K562 (cell line): ENCODE data around the gene LATS1. TPM values are rescaled to one million over a fixed set of nuclear protein-coding genes. Genes with fewer than 3 reads are reported as not detected.

Experiments
- CCAR2 ChIP-seq: fragments of 200-400 bp; formaldehyde crosslinking; IDR thresholded peaks from 2 replicates; pipeline ENCODE4 v1.6.1; 2017; ENCODE audit warnings: mild to moderate bottlenecking, low read depth, low read length
- EGR1 ChIP-seq: fragments of 450-650 bp; conservative IDR thresholded peaks from 2 replicates; pipeline ENCODE4 v1.6.1; 2017; ENCODE audit warnings: mild to moderate bottlenecking
- ETV5 ChIP-seq: sonication (generic); formaldehyde crosslinking; IDR thresholded peaks from 2 replicates; pipeline ENCODE4 v1.4.0; 2020; ENCODE audit warnings: low read depth, mild to moderate bottlenecking, missing genetic modification reagents
- HIVEP1 ChIP-seq: fragments of 250-450 bp; sonication (Bioruptor Pico); IDR thresholded peaks from 2 replicates; pipeline ENCODE4 v1.4.0; 2020; ENCODE audit warnings: mild to moderate bottlenecking
- POLR3G ChIP-seq: IDR thresholded peaks from 2 replicates; pipeline ENCODE4 v1.6.1; 2011; ENCODE audit not compliant: insufficient read length, insufficient replicate concordance; ENCODE audit errors: extremely low read depth
- RB1 ChIP-seq: fragments of 450-650 bp; IDR thresholded peaks from 2 replicates; pipeline ENCODE4 v1.6.1; 2017; ENCODE audit warnings: low read depth, mild to moderate bottlenecking
- SNIP1 ChIP-seq: fragments of 450-650 bp; IDR thresholded peaks from 2 replicates; pipeline ENCODE4 v1.7.1; 2017; ENCODE audit warnings: low read depth, mild to moderate bottlenecking
- STAT5A ChIP-seq: IDR thresholded peaks from 2 replicates; pipeline ENCODE4 v1.6.1; 2012; ENCODE audit warnings: low read length, inconsistent platforms, borderline replicate concordance
- TAF1 ChIP-seq: IDR thresholded peaks from 2 replicates; pipeline ENCODE4 v1.6.1; 2011; ENCODE audit warnings: mild to moderate bottlenecking, low read length, moderate library complexity; ENCODE audit not compliant: insufficient read depth, control insufficient read depth, severe bottlenecking; ENCODE audit errors: extremely low read depth
- ZNF12 ChIP-seq: sonication (generic); formaldehyde crosslinking; IDR thresholded peaks from 2 replicates; pipeline ENCODE4 v1.4.0; 2020; ENCODE audit warnings: mild to moderate bottlenecking, missing genetic modification reagents
- ZNF395 ChIP-seq: fragments of 200-800 bp; sonication (Bioruptor generic); IDR thresholded peaks from 2 replicates; pipeline ENCODE4 v1.6.1; 2017; ENCODE audit warnings: missing genetic modification characterization, missing compliant biosample characterization
- ZNF639 ChIP-seq, 2 experiments: fragments of 200-800 bp in 1 of 2; sonication (Bioruptor generic) in 1 of 2; sonication (generic) in 1 of 2; formaldehyde crosslinking in 1 of 2; IDR thresholded peaks in 1 of 2; conservative IDR thresholded peaks in 1 of 2; 2 replicates each; pipeline versions ENCODE4 v1.5.0 to v1.6.1; 2016 to 2020; ENCODE audit warnings: missing compliant biosample characterization in 1 of 2, missing genetic modification characterization in 1 of 2, missing genetic modification reagents in 1 of 2
- polyA plus RNA-seq, 8 experiments: library from polyadenylated mRNA; depleted of rRNA in 4 of 8; stranded (reverse) in 5 of 8; unstranded in 3 of 8; fragments of >200 nt; fragmentation: Nextera tagmentation in 2 of 8; fragmentation: Illumina TruSeq in 1 of 8; extraction: Ambion mirVana in 2 of 8; extraction: Trizol in 1 of 8; gene quantifications; 2 replicates each; pipeline versions ENCODE4 v1.2.1 to v1.2.3, GENCODE V29; 2011 to 2014; ENCODE audit warnings: inconsistent platforms in 1 of 8, missing spikeins in 1 of 8
- total RNA-seq, 7 experiments: library from RNA; depleted of rRNA in 6 of 7; stranded (reverse); fragments of >200 nt in 6 of 7; fragmentation: Illumina TruSeq in 2 of 7; extraction: Trizol in 2 of 7; gene quantifications; 2 replicates each; pipeline versions ENCODE4 v1.2.1 to v1.2.3, GENCODE V29; 2011 to 2021; ENCODE audit warnings: low replicate concordance in 1 of 7
- TF ChIP-seq, protein P1 (sequence below): sonication (generic); formaldehyde crosslinking; IDR thresholded peaks from 2 replicates; pipeline ENCODE4 v1.8.1; 2023; ENCODE audit warnings: mild to moderate bottlenecking, missing genetic modification reagents
- TF ChIP-seq, protein P2 (sequence below): sonication (generic); formaldehyde crosslinking; IDR thresholded peaks from 2 replicates; pipeline ENCODE4 v1.8.0; 2022; ENCODE audit warnings: mild to moderate bottlenecking, missing genetic modification reagents

The LATS1 gene
- total and polyA plus RNA-seq, 9 of the 15 experiments (the other 6 are each of a cell fraction or from before 2014, with no cell fraction given) = 5.0 to 36.3 (median 18.4) TPM

GRCh38 chr6:149749594-149750135 lies 31.8 kb upstream of the LATS1 start, which contains the start of gene PCMT1 (continued):
- TF ChIP-seq HIVEP1 = no peak
- TF ChIP-seq, protein P1, sequence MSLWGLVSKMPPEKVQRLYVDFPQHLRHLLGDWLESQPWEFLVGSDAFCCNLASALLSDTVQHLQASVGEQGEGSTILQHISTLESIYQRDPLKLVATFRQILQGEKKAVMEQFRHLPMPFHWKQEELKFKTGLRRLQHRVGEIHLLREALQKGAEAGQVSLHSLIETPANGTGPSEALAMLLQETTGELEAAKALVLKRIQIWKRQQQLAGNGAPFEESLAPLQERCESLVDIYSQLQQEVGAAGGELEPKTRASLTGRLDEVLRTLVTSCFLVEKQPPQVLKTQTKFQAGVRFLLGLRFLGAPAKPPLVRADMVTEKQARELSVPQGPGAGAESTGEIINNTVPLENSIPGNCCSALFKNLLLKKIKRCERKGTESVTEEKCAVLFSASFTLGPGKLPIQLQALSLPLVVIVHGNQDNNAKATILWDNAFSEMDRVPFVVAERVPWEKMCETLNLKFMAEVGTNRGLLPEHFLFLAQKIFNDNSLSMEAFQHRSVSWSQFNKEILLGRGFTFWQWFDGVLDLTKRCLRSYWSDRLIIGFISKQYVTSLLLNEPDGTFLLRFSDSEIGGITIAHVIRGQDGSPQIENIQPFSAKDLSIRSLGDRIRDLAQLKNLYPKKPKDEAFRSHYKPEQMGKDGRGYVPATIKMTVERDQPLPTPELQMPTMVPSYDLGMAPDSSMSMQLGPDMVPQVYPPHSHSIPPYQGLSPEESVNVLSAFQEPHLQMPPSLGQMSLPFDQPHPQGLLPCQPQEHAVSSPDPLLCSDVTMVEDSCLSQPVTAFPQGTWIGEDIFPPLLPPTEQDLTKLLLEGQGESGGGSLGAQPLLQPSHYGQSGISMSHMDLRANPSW (CRISPR knock-in tag) = 0 out of 2 replicates have a peak, but pooled peaks have one; percentile 7
- TF ChIP-seq ZNF12 (CRISPR knock-in tag) = no peak
- TF ChIP-seq TAF1 = peak; percentile 93
- TF ChIP-seq ETV5 (CRISPR knock-in tag) = 0 out of 2 replicates have a peak, but pooled peaks have one; percentile 24
- TF ChIP-seq RB1 = no peak
- no peak for TF ChIP-seq STAT5A
- TF ChIP-seq POLR3G = no peak
- TF ChIP-seq ZNF639 (CRISPR knock-in tag; conservative IDR thresholded peaks at IDR 0.05 in 1 of 2, IDR thresholded peaks at IDR 0.05 in 1 of 2) = peak in 1 of 2 experiments; percentile 29; a peak in 1 of 4 replicates
- TF ChIP-seq, protein P2, sequence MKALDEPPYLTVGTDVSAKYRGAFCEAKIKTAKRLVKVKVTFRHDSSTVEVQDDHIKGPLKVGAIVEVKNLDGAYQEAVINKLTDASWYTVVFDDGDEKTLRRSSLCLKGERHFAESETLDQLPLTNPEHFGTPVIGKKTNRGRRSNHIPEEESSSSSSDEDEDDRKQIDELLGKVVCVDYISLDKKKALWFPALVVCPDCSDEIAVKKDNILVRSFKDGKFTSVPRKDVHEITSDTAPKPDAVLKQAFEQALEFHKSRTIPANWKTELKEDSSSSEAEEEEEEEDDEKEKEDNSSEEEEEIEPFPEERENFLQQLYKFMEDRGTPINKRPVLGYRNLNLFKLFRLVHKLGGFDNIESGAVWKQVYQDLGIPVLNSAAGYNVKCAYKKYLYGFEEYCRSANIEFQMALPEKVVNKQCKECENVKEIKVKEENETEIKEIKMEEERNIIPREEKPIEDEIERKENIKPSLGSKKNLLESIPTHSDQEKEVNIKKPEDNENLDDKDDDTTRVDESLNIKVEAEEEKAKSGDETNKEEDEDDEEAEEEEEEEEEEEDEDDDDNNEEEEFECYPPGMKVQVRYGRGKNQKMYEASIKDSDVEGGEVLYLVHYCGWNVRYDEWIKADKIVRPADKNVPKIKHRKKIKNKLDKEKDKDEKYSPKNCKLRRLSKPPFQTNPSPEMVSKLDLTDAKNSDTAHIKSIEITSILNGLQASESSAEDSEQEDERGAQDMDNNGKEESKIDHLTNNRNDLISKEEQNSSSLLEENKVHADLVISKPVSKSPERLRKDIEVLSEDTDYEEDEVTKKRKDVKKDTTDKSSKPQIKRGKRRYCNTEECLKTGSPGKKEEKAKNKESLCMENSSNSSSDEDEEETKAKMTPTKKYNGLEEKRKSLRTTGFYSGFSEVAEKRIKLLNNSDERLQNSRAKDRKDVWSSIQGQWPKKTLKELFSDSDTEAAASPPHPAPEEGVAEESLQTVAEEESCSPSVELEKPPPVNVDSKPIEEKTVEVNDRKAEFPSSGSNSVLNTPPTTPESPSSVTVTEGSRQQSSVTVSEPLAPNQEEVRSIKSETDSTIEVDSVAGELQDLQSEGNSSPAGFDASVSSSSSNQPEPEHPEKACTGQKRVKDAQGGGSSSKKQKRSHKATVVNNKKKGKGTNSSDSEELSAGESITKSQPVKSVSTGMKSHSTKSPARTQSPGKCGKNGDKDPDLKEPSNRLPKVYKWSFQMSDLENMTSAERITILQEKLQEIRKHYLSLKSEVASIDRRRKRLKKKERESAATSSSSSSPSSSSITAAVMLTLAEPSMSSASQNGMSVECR (CRISPR knock-in tag) = peak; percentile 96
- 0 out of 2 replicates have a peak, but pooled peaks have one; percentile 39 for TF ChIP-seq ZNF395 (CRISPR knock-in tag)
- TF ChIP-seq SNIP1 = no peak
- TF ChIP-seq CCAR2 = no peak
- peak; percentile 56; the same call in 1 of the 2 replicates for TF ChIP-seq EGR1
